Activated CD8-positive, alpha-beta memory T cell treated with anti-CD3 and anti-CD28 coated beads, Interleukin-2, amount 50 U/mL, for 24 hours (primary cell): ENCODE data around the gene MTG1.

Source experiments
- DNase-seq: peaks from one replicate; pipeline ENCODE4 v3.0.0-alpha.2; 2020; ENCODE audit errors: extremely low read depth

Gene MTG1

DNA sequence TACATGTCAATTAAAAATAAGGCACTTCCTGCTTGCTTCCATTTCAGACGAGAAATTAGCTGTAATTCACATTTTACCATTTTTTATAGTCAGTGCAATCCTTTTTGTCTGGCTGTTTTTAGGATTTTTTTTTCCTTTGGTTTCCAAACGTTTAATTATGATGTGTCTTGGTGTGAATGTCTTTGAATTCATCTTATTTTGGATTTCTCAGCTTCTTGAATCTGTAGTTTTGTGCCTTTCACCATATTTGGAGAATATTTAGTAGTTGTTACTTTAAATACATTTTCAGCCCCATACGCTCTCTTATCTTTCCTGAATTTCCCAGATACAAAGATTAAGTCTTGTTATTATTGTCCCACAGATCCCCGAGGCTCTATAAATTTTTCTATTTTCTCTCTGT lies 57.4 kb downstream of the MTG1 start:
- no peak for DNase-seq

DNA sequence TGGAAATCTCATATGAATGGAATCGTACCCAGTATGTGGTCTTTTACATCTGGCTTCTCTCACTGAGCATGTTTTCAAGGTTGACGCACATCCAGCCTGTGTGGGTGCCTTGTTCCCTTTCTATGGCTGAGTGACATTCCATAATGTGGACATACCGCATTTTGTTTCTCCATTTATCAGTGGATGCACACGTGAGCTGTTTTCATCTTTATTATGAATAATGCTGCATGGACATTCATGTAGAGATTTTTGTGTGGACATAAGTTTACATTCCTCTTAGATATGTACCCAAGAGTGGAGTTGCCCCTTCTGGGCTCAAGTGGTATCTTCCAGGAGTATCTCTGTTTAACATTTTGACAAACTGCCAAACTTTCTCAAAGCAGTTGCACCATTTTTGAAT lies 58.5 kb downstream of the MTG1 start:
- DNase-seq: no peak

- DNase-seq: no peak
These were observed 59.7 kb downstream of the MTG1 start, which contains the start of gene SCART1 for GRCh38 chr10:133453516-133454203. SCART1 (plus strand) TSS chr10:133453945; CDS start chr10:133453998, 53 bp downstream.

DNA sequence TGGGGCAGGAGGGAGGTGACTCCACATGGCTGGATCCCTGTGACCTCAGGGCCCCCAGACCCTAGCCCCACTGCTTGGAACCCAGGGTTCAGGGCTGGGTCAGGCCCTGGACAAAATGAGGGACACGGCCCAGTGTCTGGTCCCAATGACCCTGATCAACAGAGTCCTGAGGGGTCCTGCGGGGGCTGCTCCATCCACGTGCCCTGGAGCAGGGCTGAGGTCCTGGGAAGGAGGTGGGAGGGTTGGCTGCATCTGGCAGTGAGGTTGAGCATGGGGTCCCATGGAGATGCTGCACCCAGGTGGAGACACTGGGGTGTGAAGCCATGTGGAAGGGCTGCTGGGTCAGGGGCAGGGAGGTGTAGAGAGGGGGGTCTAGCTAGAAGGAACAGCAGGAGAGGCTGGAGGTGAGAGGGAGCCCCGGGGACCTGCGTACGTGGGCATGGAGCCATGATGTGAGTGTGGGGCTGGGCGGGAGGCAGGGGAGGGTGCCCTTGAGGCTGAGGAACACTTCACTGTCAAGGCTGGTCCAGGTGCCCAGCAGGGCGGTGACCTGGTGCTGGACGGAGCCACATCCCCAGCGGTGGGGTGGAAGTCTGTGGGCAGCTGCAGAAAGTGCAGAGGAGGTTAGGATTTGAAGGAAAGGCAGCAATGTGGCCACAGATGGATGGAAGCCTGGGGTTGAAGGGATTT lies 60.4 kb downstream of the MTG1 start:
- DNase-seq: no peak

DNA sequence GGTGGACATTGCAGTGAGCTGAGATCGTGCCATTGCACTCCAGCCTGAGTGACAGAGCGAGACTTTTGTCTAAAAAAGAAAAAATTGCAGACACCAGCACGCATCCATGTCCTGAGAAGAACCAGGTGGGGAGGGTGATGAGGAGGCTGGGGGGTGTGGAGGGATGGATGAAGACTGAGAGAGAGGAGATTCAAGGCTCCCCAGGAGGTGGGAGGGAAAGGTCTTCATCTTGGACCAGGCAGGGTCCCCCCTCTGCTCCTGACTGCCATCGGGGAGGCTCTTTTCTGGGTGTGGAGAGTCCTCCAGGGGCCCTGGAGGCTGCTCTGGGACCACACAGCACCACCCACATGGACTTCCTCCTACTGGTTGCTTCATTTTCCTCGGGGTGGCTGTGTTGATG lies 61.2 kb downstream of the MTG1 start:
- no peak for DNase-seq

- DNase-seq: no peak
These were observed 61.7 kb downstream of the MTG1 start for GRCh38 chr10:133455611-133456031.

DNA sequence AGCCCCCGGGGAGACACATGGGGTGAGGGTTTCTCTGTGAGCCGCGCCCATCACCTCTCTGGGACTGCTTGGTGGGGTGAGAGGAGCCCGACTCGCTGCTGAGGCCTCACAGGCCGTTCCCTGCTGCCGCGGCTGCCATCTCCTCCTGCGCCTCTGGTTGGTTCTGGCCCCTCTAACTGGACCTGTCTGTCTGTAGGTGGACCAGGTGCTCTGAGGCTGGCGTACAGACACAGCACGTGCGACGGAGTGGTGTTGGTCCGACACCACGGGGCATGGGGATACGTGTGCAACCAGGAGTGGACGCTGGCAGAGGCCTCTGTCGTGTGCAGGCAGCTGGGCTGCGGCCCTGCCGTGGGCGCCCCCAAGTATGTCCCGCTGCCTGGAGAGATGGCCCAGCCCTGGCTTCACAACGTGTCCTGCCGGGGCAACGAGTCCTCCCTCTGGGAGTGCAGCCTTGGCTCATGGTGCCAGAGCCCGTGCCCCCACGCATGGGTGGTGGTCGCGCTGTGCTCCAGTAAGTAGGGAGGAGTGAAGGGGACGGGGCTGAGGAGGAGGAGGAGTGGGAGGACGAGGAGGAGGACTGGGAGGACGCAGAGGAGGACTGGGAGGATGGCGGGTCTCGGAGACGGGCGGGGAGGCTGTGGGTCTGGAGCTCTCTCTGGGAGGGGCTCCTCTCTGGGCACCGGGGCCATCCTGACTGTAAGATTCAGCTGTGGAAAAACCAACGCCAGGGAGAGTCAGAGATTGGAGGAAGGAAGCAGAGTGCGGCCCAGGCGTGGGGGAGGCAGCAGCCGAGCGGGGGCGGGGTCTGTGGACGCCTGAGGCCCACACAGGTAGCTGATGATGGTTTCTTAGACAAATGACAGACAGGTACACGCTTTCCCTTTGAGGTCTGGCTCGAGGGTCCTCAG lies 62.3 kb downstream of the MTG1 start:
- DNase-seq: no peak

DNA sequence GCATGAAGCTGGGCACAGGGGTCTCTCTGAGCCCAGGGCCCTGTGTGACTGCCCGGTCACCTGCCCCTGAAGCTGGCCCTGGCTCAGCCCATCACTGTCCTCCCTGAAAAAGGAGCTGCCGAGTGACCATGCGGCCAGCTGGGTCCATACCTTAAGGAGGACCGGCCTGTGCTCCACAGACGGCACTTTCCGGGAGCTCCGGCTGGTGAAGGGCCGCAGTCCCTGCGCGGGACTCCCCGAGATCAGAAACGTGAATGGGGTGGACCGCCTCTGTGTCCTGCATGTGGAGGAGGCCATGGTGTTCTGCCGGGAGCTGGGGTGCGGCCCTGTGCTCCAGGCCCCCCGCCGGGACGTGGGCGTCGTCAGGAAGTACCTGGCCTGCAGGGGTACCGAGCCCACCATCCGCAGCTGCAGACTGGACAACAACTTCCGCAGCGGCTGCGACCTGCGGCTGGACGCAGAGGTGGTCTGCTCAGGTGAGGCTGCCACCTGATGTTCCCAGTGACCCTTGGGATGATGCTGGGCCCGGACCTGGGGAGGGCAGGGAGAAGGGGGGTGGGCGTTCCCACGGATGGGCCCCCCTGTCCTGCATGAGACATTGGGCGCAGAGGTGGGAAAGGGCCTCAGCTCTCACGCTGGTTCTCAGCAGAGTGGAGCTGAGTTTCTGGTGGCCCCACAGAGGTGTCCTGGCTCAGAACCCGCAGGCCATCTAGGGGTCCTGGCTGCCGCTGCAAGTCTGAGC lies 63.3 kb downstream of the MTG1 start:
- DNase-seq: no peak

DNA sequence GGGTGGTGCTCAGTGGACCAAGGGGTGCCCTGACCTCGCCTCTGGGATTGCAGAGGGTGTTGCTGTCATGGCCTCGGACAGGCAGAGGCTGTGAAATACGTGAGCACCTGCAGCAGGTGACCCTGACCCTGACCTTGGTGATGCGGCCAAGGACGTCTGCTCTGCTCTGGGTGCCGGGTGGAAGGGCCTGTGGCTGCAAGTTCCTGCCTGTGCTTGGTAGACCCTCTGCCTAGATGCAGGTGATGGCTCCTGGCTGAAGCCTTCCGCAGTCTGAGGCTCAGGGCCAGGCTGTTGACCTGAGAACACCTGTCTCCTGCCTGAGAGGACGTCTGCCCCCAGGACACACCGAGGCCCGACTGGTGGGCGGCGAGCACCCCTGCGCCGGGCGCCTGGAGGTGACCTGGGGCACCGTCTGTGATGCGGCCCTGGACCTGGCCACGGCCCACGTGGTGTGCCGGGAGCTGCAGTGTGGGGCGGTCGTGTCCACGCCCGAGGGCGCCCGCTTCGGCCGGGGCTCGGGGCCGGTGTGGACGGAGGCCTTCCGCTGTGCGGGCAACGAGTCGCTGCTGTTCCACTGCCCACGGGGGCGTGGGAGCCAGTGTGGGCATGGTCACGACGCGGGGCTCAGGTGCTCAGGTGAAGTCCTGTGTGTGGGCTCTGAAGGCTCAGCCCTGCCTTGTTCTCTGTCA lies 64.2 kb downstream of the MTG1 start:
- DNase-seq: no peak

- DNase-seq: no peak
These were observed 64.9 kb downstream of the MTG1 start for GRCh38 chr10:133458710-133459453.

- no peak for DNase-seq
These were observed 65.7 kb downstream of the MTG1 start for GRCh38 chr10:133459454-133460207.

DNA sequence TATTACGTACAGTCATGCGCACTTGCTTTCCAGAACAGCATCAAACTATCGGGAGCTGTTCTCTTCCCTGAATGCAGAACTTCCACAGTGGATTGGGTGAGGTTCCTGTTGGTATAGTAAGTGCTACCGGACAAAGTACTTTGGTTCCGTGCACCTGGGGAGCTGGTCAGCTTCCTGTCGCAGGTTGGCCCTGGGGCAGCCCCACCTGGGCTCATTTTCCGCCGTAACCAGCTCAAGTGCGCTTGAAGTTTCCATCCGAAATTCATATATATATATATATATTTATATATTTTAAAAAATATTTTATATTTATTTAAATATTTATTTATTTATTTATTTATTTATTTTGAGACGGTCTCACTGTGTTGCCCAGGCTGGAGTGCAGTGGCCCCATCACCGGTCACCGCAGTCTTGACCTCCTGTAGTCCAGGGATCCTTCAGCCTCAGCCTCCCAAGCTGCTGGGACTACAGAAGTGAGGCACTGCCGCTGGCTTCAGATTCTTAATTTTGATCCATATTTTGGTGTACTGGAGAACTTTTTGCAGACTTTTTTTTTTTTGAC lies 66.3 kb downstream of the MTG1 start:
- no peak for DNase-seq

- no peak for DNase-seq
These were observed 67.1 kb downstream of the MTG1 start for GRCh38 chr10:133461027-133461426.

DNA sequence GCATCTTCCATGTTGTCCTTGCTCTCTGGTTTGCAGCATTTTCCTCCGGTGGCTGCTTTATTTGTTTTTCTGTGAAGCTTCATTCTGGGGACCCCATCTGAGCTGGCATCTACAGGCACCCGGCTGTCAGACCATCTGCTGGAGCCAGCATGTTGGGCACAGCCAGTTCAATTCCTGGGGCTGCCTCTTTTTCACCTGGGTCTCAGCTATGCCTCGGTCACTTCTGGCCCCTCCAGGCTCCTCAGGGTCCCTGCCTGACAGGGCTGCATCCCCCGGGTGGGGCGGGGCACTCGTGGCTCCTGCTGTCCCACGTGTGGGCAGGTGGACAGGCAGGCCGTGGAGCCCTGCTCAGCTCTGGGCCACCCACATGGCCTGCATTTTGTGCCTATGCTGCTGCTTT lies 67.9 kb downstream of the MTG1 start:
- DNase-seq: no peak

DNA sequence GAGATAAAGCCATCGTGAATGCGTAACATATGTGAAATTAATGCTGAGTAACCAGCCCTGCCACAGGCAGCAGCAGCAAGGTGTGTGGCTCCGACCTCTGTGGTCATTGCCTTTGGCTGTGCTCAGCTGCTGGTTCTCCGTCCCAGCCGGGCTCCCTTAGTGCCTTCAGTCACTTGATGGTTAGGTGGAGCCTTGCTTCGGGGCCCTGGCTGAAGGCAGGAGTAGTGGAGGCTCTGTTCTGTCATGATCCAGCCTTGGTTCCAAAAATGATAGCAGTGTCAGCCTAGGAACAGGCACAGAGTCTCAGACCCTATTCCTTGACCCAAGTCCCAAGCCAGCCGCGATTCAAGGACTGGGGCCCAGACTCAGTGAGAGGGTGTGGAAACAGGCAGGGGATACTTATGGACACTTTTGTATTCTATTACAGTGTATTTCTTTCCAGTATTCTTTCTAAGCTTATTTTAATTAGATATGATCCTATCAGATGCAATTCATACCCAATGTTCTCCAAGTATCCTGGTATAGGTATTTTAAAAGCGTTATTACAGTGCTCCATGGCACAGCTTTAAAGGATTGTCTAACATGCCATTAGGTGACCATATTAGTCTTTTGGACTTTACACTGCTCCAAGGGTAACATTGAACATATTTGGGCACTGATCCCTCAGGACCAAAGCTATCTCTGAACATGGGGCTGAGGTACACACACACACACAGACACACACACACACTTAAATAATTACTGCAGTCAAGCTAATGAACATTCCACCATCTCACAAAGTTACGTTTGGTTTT lies 68.8 kb downstream of the MTG1 start:
- no peak for DNase-seq

GRCh38 chr10:133464582-133465031 lies 70.7 kb downstream of the MTG1 start:
- no peak for DNase-seq

DNA sequence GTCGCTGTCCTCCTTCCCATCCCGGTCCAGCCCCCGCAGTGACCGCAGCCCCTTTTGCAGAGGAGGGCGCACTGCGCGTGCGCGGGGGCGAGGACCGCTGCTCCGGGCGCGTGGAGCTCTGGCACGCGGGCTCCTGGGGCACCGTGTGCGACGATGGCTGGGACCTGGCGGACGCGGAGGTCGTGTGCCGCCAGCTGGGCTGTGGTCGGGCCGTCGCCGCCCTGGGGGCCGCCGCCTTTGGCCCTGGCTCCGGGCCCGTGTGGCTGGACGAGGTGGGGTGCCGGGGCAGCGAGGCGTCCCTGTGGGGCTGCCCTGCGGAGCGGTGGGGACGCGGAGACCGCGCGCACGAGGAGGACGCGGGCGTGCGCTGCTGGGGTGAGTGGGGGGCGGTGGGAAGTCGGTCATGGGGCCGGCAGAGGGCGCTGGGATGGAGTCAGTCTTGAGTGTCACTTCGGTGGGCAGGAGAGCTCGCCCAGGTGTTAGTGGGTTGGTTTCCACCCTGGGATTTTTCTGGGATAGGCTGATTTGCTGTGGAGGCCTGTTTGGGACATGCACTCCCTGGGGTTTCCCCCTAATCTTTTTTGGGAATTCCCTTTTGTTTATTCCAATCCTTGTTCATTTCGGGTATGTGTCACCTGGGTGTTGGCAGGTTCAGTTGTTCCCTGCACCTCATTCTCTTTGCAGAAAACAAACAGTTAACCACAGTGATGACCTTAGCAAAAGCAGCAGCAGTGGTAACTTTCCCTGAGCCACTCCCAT lies 71.4 kb downstream of the MTG1 start:
- no peak for DNase-seq
